NAMALWA (cell line): ENCODE results near the gene TBC1D4.

Experiments used
- DNase-seq: peaks from one replicate; pipeline ENCODE4 v3.0.0-alpha.2; 2015; ENCODE audit warnings: low spot score

Gene TBC1D4

GRCh38 chr13:75486146-75487062 is 4.4 kb upstream of the TBC1D4 start:
- DNase-seq = no peak

GRCh38 chr13:75485286-75486062 is 3.5 kb upstream of the TBC1D4 start:
- DNase-seq = no peak

GRCh38 chr13:75482820-75483079 is 781 bp upstream of the TBC1D4 start:
- no peak for DNase-seq

GRCh38 chr13:75481176-75482069 is 546 bp downstream of the TBC1D4 start:
- no peak for DNase-seq

- no peak for DNase-seq
These were observed 1.2 kb downstream of the TBC1D4 start for GRCh38 chr13:75480671-75481175.

GRCh38 chr13:75479102-75479740 is 2.7 kb downstream of the TBC1D4 start:
- DNase-seq = no peak

GRCh38 chr13:75478659-75479058 is 3.3 kb downstream of the TBC1D4 start:
- DNase-seq = no peak

- DNase-seq = no peak
These were observed 7.0 kb downstream of the TBC1D4 start for GRCh38 chr13:75474956-75475355.

GRCh38 chr13:75473468-75473867 is 8.5 kb downstream of the TBC1D4 start:
- DNase-seq = no peak

GRCh38 chr13:75470676-75471075 is 11.3 kb downstream of the TBC1D4 start:
- DNase-seq = no peak

- peak; percentile 34 for DNase-seq
These were observed 12.9 kb downstream of the TBC1D4 start for GRCh38 chr13:75469047-75469446.

- DNase-seq = no peak
These were observed 13.4 kb downstream of the TBC1D4 start for GRCh38 chr13:75468602-75469001.

- no peak for DNase-seq
These were observed 13.9 kb downstream of the TBC1D4 start for GRCh38 chr13:75468098-75468497.

GRCh38 chr13:75467040-75467728 is 14.8 kb downstream of the TBC1D4 start:
- no peak for DNase-seq

GRCh38 chr13:75465236-75465635 is 16.7 kb downstream of the TBC1D4 start:
- DNase-seq = no peak

GRCh38 chr13:75461314-75461713 is 20.7 kb downstream of the TBC1D4 start:
- no peak for DNase-seq

GRCh38 chr13:75460644-75461043 is 21.3 kb downstream of the TBC1D4 start:
- no peak for DNase-seq

GRCh38 chr13:75458696-75459422 is 23.1 kb downstream of the TBC1D4 start:
- DNase-seq = no peak

GRCh38 chr13:75455962-75456361 is 26.0 kb downstream of the TBC1D4 start:
- DNase-seq = no peak

GRCh38 chr13:75454497-75454896 is 27.5 kb downstream of the TBC1D4 start:
- DNase-seq = no peak
